CD1c-positive myeloid dendritic cell (primary cell): ENCODE data around the gene ENO4.

Source experiments
- DNase-seq: peaks from one replicate; pipeline ENCODE4 v3.0.0-alpha.2; 2016; ENCODE audit errors: extremely low spot score

ENO4 gene

GRCh38 chr10:116831086-116831485 is 18.2 kb upstream of the ENO4 start:
- no peak for DNase-seq

- no peak for DNase-seq
Measured at GRCh38 chr10:116831790-116832189, 17.5 kb upstream of the ENO4 start.

GRCh38 chr10:116833986-116834985 is 15.0 kb upstream of the ENO4 start:
- DNase-seq, result no peak

GRCh38 chr10:116835658-116836057 is 13.6 kb upstream of the ENO4 start:
- DNase-seq, result no peak

GRCh38 chr10:116836083-116836482 is 13.2 kb upstream of the ENO4 start:
- no peak for DNase-seq

GRCh38 chr10:116836902-116837523 is 12.3 kb upstream of the ENO4 start:
- no peak for DNase-seq

GRCh38 chr10:116838143-116838725 is 11.1 kb upstream of the ENO4 start:
- no peak for DNase-seq

- DNase-seq, result no peak
Measured at GRCh38 chr10:116840389-116841075, 8.8 kb upstream of the ENO4 start.

GRCh38 chr10:116845823-116846222 is 3.5 kb upstream of the ENO4 start:
- DNase-seq, result no peak

GRCh38 chr10:116848032-116848943 is 1.0 kb upstream of the ENO4 start:
- peak; percentile 8 for DNase-seq

GRCh38 chr10:116848944-116849247 is 403 bp upstream of the ENO4 start:
- no peak for DNase-seq

- DNase-seq, result no peak
Measured at GRCh38 chr10:116850058-116850611, 836 bp downstream of the ENO4 start.

GRCh38 chr10:116852246-116852645 is 2.9 kb downstream of the ENO4 start:
- DNase-seq, result no peak

GRCh38 chr10:116853287-116853686 is 4.0 kb downstream of the ENO4 start:
- no peak for DNase-seq

- no peak for DNase-seq
Measured at GRCh38 chr10:116853701-116854100, 4.4 kb downstream of the ENO4 start.

GRCh38 chr10:116857156-116857555 is 7.9 kb downstream of the ENO4 start:
- no peak for DNase-seq

GRCh38 chr10:116861796-116862195 is 12.5 kb downstream of the ENO4 start:
- DNase-seq, result no peak

- DNase-seq, result no peak
Measured at GRCh38 chr10:116864436-116864835, 15.1 kb downstream of the ENO4 start.

GRCh38 chr10:116866066-116866465 is 16.8 kb downstream of the ENO4 start:
- no peak for DNase-seq

- no peak for DNase-seq
Measured at GRCh38 chr10:116866987-116867595, 17.8 kb downstream of the ENO4 start.
